GM13977 (cell line): ENCODE data around the gene NPAS3.

Experiments used
- DNase-seq: peaks from one replicate; pipeline ENCODE4 v3.0.0; 2012; ENCODE audit warnings: low spot score
- in situ Hi-C: fragments of 300-500 bp; cut with MboI; formaldehyde crosslinking; loops from one replicate; pipeline ENCODE4 v1.12.0; 2022; ENCODE audit warnings: low sequenced_read_pairs, low pct_unique_long_range_greater_than_20kb, mixed read lengths, inconsistent platforms; ENCODE audit not compliant: unreplicated experiment
- TF ChIP-seq, protein P1 (sequence below): IDR thresholded peaks from 2 replicates; pipeline ENCODE4 v1.5.1; 2012; ENCODE audit warnings: mild to moderate bottlenecking, control low read depth; ENCODE audit not compliant: insufficient read depth; ENCODE audit errors: extremely low read depth, missing control alignments

The NPAS3 gene

GRCh38 chr14:33679461-33680225 lies 741.0 kb downstream of the NPAS3 start:
- TF ChIP-seq, protein P1, sequence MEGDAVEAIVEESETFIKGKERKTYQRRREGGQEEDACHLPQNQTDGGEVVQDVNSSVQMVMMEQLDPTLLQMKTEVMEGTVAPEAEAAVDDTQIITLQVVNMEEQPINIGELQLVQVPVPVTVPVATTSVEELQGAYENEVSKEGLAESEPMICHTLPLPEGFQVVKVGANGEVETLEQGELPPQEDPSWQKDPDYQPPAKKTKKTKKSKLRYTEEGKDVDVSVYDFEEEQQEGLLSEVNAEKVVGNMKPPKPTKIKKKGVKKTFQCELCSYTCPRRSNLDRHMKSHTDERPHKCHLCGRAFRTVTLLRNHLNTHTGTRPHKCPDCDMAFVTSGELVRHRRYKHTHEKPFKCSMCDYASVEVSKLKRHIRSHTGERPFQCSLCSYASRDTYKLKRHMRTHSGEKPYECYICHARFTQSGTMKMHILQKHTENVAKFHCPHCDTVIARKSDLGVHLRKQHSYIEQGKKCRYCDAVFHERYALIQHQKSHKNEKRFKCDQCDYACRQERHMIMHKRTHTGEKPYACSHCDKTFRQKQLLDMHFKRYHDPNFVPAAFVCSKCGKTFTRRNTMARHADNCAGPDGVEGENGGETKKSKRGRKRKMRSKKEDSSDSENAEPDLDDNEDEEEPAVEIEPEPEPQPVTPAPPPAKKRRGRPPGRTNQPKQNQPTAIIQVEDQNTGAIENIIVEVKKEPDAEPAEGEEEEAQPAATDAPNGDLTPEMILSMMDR, result no peak
- in situ Hi-C loops, result no loop called here

DNA sequence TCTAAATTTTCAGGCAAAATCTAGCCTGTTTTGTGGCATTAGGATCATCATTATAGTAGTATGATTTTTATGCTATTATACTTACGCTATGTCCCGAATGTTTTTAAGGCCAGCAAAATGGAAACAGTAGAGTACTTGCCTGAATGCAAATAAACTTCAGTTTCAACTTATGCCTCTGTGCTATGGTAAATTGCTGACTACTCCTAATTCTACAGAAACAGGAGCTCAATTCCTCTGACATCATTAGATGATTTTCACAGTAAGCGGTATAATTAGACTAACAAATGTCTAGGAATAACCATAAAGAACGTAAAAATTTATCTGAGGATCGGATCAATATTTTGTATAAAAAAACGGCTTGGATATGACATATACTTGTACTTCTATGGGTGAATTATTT lies 742.2 kb downstream of the NPAS3 start:
- in situ Hi-C loops, result no loop called here
- TF ChIP-seq, protein P1, result no peak
- no peak for DNase-seq

More at GRCh38 chr14:33679461-33680225, 741.0 kb downstream of the NPAS3 start:
- no peak for DNase-seq

GRCh38 chr14:33682760-33683159 lies 744.1 kb downstream of the NPAS3 start:
- no peak for DNase-seq
- TF ChIP-seq, protein P1, result no peak
- in situ Hi-C loops, result no loop called here

- TF ChIP-seq, protein P1, result no peak
- DNase-seq, result no peak
- in situ Hi-C loops, result no loop called here
Observed at GRCh38 chr14:33685026-33685425, 746.3 kb downstream of the NPAS3 start.

DNA sequence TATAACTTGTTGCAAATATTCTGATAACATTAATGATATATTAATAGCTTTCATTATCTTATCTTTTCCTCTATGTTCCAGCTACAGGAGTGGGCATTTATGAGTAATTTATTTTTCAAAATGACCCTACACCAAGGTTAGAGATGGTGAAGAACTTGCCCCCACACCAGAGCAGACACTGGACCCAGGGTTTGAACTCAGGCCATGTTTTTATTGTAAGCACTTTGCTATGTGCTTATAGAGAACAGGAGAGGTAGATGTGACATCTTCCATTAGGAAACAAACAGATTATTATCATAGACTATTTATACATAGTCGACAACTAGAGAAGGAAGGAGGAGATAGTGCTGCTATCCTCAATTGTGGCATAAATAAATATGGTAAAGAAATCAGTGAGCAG lies 747.0 kb downstream of the NPAS3 start:
- TF ChIP-seq, protein P1, result no peak
- DNase-seq, result no peak
- in situ Hi-C loops, result no loop called here

GRCh38 chr14:33686218-33686617 lies 747.5 kb downstream of the NPAS3 start:
- in situ Hi-C loops, result no loop called here
- TF ChIP-seq, protein P1, result no peak
- no peak for DNase-seq
